K562 (cell line): ENCODE measurements around the gene ZNF358. TPM values are rescaled to one million over a fixed set of nuclear protein-coding genes. Genes with fewer than 3 reads are reported as not detected.

ENCODE experiments used
- ARID4B ChIP-seq: sonication (generic); formaldehyde crosslinking; IDR thresholded peaks from 2 replicates; pipeline ENCODE4 v1.8.0; 2022; ENCODE audit warnings: mild to moderate bottlenecking, missing genetic modification reagents
- E2F6 ChIP-seq, 2 experiments: IDR thresholded peaks; 2 replicates each; pipeline ENCODE4 v1.6.1; 2011; ENCODE audit warnings: borderline replicate concordance in 1 of 2, control low read depth in 1 of 2, low read depth in 1 of 2, low read length in 1 of 2, mild to moderate bottlenecking in 1 of 2, mixed read lengths in 1 of 2, moderate library complexity in 1 of 2; ENCODE audit not compliant: insufficient read depth in 1 of 2, insufficient read length in 1 of 2, poor library complexity in 1 of 2, severe bottlenecking in 1 of 2; ENCODE audit errors: extremely low read depth in 1 of 2
- HCFC1 ChIP-seq: IDR thresholded peaks from 2 replicates; pipeline ENCODE4 v1.6.1; 2012; ENCODE audit warnings: low read depth, low read length, improper control_type of control experiment
- HDAC1 ChIP-seq, 2 experiments: fragments of 450-650 bp; IDR thresholded peaks; 2 replicates each; pipeline ENCODE4 v1.6.1; 2016 to 2017; ENCODE audit warnings: inconsistent platforms in 1 of 2, mild to moderate bottlenecking in 1 of 2, moderate library complexity in 1 of 2
- KDM1A ChIP-seq, 2 experiments: fragments of 450-650 bp; IDR thresholded peaks; 2 replicates each; pipeline ENCODE4 v1.6.1; 2016; ENCODE audit warnings: mild to moderate bottlenecking in 2 of 2
- NR2C2 ChIP-seq, 2 experiments: fragments of 200-800 bp in 1 of 2; sonication (Bioruptor generic) in 1 of 2; sonication (generic) in 1 of 2; formaldehyde crosslinking in 1 of 2; IDR thresholded peaks; 2 replicates each; pipeline versions ENCODE4 v1.6.1 to v1.8.0; 2016 to 2022; ENCODE audit warnings: mild to moderate bottlenecking in 1 of 2, missing compliant biosample characterization in 1 of 2, missing genetic modification characterization in 1 of 2, missing genetic modification reagents in 1 of 2
- POLR2B ChIP-seq: fragments of 450-650 bp; IDR thresholded peaks from 2 replicates; pipeline ENCODE4 v1.6.1; 2018; ENCODE audit warnings: low read depth; ENCODE audit not compliant: partially characterized antibody
- SMARCA5 ChIP-seq: fragments of 450-650 bp; IDR thresholded peaks from 2 replicates; pipeline ENCODE4 v1.6.1; 2016
- SRSF1 ChIP-seq: fragments of 200-400 bp; formaldehyde crosslinking; IDR thresholded peaks from 2 replicates; pipeline ENCODE4 v1.6.1; 2017; ENCODE audit warnings: mild to moderate bottlenecking, low read depth, low read length, moderate library complexity
- STAG1 ChIP-seq: sonication (generic); formaldehyde crosslinking; IDR thresholded peaks from 2 replicates; pipeline ENCODE4 v1.5.0; 2020; ENCODE audit warnings: missing genetic modification reagents, borderline replicate concordance
- THRB ChIP-seq: fragments of 450-650 bp; formaldehyde crosslinking; conservative IDR thresholded peaks from 2 replicates; pipeline ENCODE4 v1.4.0; 2022; ENCODE audit warnings: mild to moderate bottlenecking, missing genetic modification characterization
- UBTF ChIP-seq, 2 experiments: IDR thresholded peaks; 2 replicates each; pipeline ENCODE4 v1.6.1; 2012; ENCODE audit warnings: improper control_type of control experiment in 2 of 2, low read depth in 2 of 2, low read length in 2 of 2, borderline replicate concordance in 1 of 2
- ZNF740 ChIP-seq, 3 experiments: fragments of 200-800 bp in 1 of 3; sonication (Bioruptor generic) in 1 of 3; sonication (generic) in 1 of 3; formaldehyde crosslinking in 1 of 3; IDR thresholded peaks; 2 replicates each; pipeline versions ENCODE4 v1.6.1 to v1.8.0; 2016 to 2022; ENCODE audit warnings: mild to moderate bottlenecking in 2 of 3, missing compliant biosample characterization in 2 of 3, missing genetic modification characterization in 2 of 3, missing genetic modification reagents in 1 of 3
- polyA plus RNA-seq, 8 experiments: library from polyadenylated mRNA; depleted of rRNA in 4 of 8; stranded (reverse) in 5 of 8; unstranded in 3 of 8; fragments of >200 nt; fragmentation: Nextera tagmentation in 2 of 8; fragmentation: Illumina TruSeq in 1 of 8; extraction: Ambion mirVana in 2 of 8; extraction: Trizol in 1 of 8; gene quantifications; 2 replicates each; pipeline versions ENCODE4 v1.2.1 to v1.2.3, GENCODE V29; 2011 to 2014; ENCODE audit warnings: inconsistent platforms in 1 of 8, missing spikeins in 1 of 8
- total RNA-seq, 7 experiments: library from RNA; depleted of rRNA in 6 of 7; stranded (reverse); fragments of >200 nt in 6 of 7; fragmentation: Illumina TruSeq in 2 of 7; extraction: Trizol in 2 of 7; gene quantifications; 2 replicates each; pipeline versions ENCODE4 v1.2.1 to v1.2.3, GENCODE V29; 2011 to 2021; ENCODE audit warnings: low replicate concordance in 1 of 7

Gene ZNF358
- total and polyA plus RNA-seq, 9 of the 15 experiments (the other 6 are each of a cell fraction or from before 2014, with no cell fraction given), result 0.04 to 17.2 (median 4.9) TPM

- TF ChIP-seq SMARCA5 (no peak), E2F6 (IDR thresholded peaks at IDR 0.05; ENCODE audit: borderline replicate concordance in 1 of 2, extremely low read depth in 1 of 2, insufficient read depth in 1 of 2, insufficient read length in 1 of 2, low read depth in 1 of 2, low read length in 1 of 2, poor library complexity in 1 of 2, severe bottlenecking in 1 of 2) (no peak), HDAC1 (IDR thresholded peaks at IDR 0.05) (peak in 1 of 2 experiments; percentile 90; a peak in 2 of 4 replicates), ARID4B (CRISPR knock-in tag) (0 out of 2 replicates have a peak, but pooled peaks have one; percentile 26), POLR2B (peak; percentile 64), UBTF (IDR thresholded peaks at IDR 0.05; ENCODE audit: borderline replicate concordance in 1 of 2, low read depth in 2 of 2, low read length in 2 of 2) (no peak), KDM1A (IDR thresholded peaks at IDR 0.05) (peak; percentile 46 to 82), HCFC1 (no peak), STAG1 (CRISPR knock-in tag) (no peak), SRSF1 (no peak), ZNF740 (CRISPR knock-in tag; IDR thresholded peaks at IDR 0.05) (no peak), ZNF740 (tag; IDR thresholded peaks at IDR 0.05) (no peak), NR2C2 (CRISPR knock-in tag; IDR thresholded peaks at IDR 0.05) (no peak), NR2C2 (tag; IDR thresholded peaks at IDR 0.05) (no peak; the same call in 1 of the 2 replicates), THRB (CRISPR knock-in tag) (peak; percentile 93)
Measured at GRCh38 chr19:7506385-7507328, 9.2 kb upstream of the ZNF358 start (continued).
